IMR-90 (cell line): Measurements from ENCODE around the gene UGT2B7. TPM values are rescaled to one million over a fixed set of nuclear protein-coding genes. Genes with fewer than 3 reads are reported as not detected.

ENCODE experiments used
- ATAC-seq: fragments of 200-7000 bp; cut with Tn5 transposase; 2 replicates; pipeline ENCODE4 v1.9.1; 2020; ENCODE audit warnings: low read depth, mild to moderate bottlenecking, moderate library complexity
- BruUV-seq: library from RNA; stranded (reverse); fragments of 400-500 nt; replicated peaks from 2 replicates; lab custom pipeline; 2021; lab: Mats Ljungman, UMichigan
- CTCF ChIA-PET: fragments of 300-600 bp; formaldehyde crosslinking; extraction: SDS; loops from one replicate; lab custom pipeline; 2021; ENCODE audit warnings: antibody characterized with exemption; lab: Yijun Ruan, JAX
- POLR2A ChIA-PET: fragments of 300-600 bp; sonication (Branson Sonifier 250); formaldehyde crosslinking; loops from one replicate; lab custom pipeline; 2022; ENCODE audit warnings: antibody characterized with exemption; ENCODE audit not compliant: unreplicated experiment; lab: Charles Lee
- DNase-seq: peaks from one replicate; pipeline ENCODE4 v3.0.0; 2013
- H2AFZ ChIP-seq: replicated peaks from 2 replicates; pipeline ENCODE3; 2013; ENCODE audit warnings: low read length, mild to moderate bottlenecking; ENCODE audit not compliant: poor library complexity
- H2AK5ac ChIP-seq: 2 replicates; pipeline ENCODE4 v1.6.1; 2013; ENCODE audit warnings: low read depth, low read length, inconsistent platforms
- H2AK9ac ChIP-seq: replicated peaks from 2 replicates; pipeline ENCODE3; 2013; ENCODE audit warnings: mild to moderate bottlenecking, low read depth, low read length, moderate library complexity; ENCODE audit not compliant: poor library complexity
- H2BK120ac ChIP-seq: 2 replicates; pipeline ENCODE4 v1.6.1; 2013; ENCODE audit warnings: low read depth, low read length, inconsistent platforms
- H2BK15ac ChIP-seq: 3 replicates; pipeline ENCODE4 v1.6.1; 2013; ENCODE audit warnings: low read depth, low read length, inconsistent platforms
- H2BK20ac ChIP-seq: 2 replicates; pipeline ENCODE4 v1.6.1; 2013; ENCODE audit warnings: low read depth, mild to moderate bottlenecking, inconsistent platforms, low read length, moderate library complexity
- H2BK5ac ChIP-seq: 2 replicates; pipeline ENCODE4 v1.6.1; 2013; ENCODE audit warnings: mild to moderate bottlenecking, low read depth, low read length, inconsistent platforms; ENCODE audit not compliant: poor library complexity, severe bottlenecking
- H3K14ac ChIP-seq: replicated peaks from 2 replicates; pipeline ENCODE4 v1.6.1; 2013; ENCODE audit warnings: low read depth, low read length, inconsistent platforms
- H3K18ac ChIP-seq: 2 replicates; pipeline ENCODE4 v1.6.1; 2013; ENCODE audit warnings: low read depth, low read length, control low read depth
- H3K23ac ChIP-seq: 2 replicates; pipeline ENCODE4 v1.6.1; 2013; ENCODE audit warnings: low read depth, low read length, inconsistent platforms
- H3K27ac ChIP-seq: 2 replicates; pipeline ENCODE4 v1.5.1; 2013; ENCODE audit warnings: mild to moderate bottlenecking, control low read depth, low read length; ENCODE audit not compliant: insufficient read depth
- H3K27me3 ChIP-seq: 2 replicates; pipeline ENCODE4 v1.6.1; 2013; ENCODE audit warnings: low read length; ENCODE audit not compliant: control insufficient read depth, insufficient read depth
- H3K36me3 ChIP-seq: 2 replicates; pipeline ENCODE4 v1.6.1; 2013; ENCODE audit warnings: low read length, mixed read lengths; ENCODE audit not compliant: control insufficient read depth, insufficient read depth
- H3K4ac ChIP-seq: 2 replicates; pipeline ENCODE4 v1.6.1; 2013; ENCODE audit warnings: low read depth, low read length, inconsistent platforms
- H3K4me1 ChIP-seq: 2 replicates; pipeline ENCODE4 v1.6.1; 2013; ENCODE audit warnings: low read length, mixed read lengths; ENCODE audit not compliant: control insufficient read depth, insufficient read depth
- H3K4me2 ChIP-seq: 2 replicates; pipeline ENCODE4 v1.6.1; 2013; ENCODE audit warnings: low read depth, mild to moderate bottlenecking, control low read depth, low read length, moderate library complexity
- H3K4me3 ChIP-seq: 2 replicates; pipeline ENCODE4 v1.5.1; 2013; ENCODE audit warnings: low read depth, mild to moderate bottlenecking, control low read depth, low read length, moderate library complexity; ENCODE audit not compliant: insufficient read depth
- H3K56ac ChIP-seq: 2 replicates; pipeline ENCODE4 v1.6.1; 2013; ENCODE audit warnings: low read length, inconsistent platforms; ENCODE audit not compliant: insufficient read depth; ENCODE audit errors: extremely low read depth
- H3K79me1 ChIP-seq, 2 experiments: 2 replicates each; pipeline ENCODE4 v1.6.1; 2013; ENCODE audit warnings: low read length in 2 of 2, inconsistent platforms in 1 of 2, low read depth in 1 of 2
- H3K9ac ChIP-seq: 2 replicates; pipeline ENCODE4 v1.6.1; 2013; ENCODE audit warnings: low read depth, low read length, control low read depth
- H3K9me1 ChIP-seq: 2 replicates; pipeline ENCODE4 v1.6.1; 2013; ENCODE audit warnings: low read length, inconsistent platforms; ENCODE audit not compliant: insufficient read depth
- H3K9me3 ChIP-seq: 2 replicates; pipeline ENCODE4 v1.6.1; 2013; ENCODE audit warnings: low read length; ENCODE audit not compliant: control insufficient read depth, insufficient read depth
- H4K20me1 ChIP-seq: 2 replicates; pipeline ENCODE4 v1.6.1; 2013; ENCODE audit warnings: low read length, inconsistent platforms; ENCODE audit not compliant: insufficient read depth
- H4K5ac ChIP-seq: 2 replicates; pipeline ENCODE4 v1.6.1; 2013; ENCODE audit warnings: mild to moderate bottlenecking, low read depth, low read length, control low read depth
- H4K8ac ChIP-seq, 2 experiments: 2 replicates each; pipeline ENCODE4 v1.6.1; 2013; ENCODE audit warnings: low read depth in 2 of 2, low read length in 2 of 2, control low read depth in 1 of 2, inconsistent platforms in 1 of 2
- H4K91ac ChIP-seq: 2 replicates; pipeline ENCODE4 v1.6.1; 2013; ENCODE audit warnings: low read depth, low read length, inconsistent platforms; ENCODE audit not compliant: insufficient read depth
- BHLHE40 ChIP-seq: fragments of 150-350 bp; IDR thresholded peaks from 2 replicates; pipeline ENCODE4 v1.6.1; 2016; ENCODE audit warnings: mild to moderate bottlenecking, low read depth, low read length
- CEBPB ChIP-seq: IDR thresholded peaks from 2 replicates; pipeline ENCODE4 v1.6.1; 2012; ENCODE audit warnings: low read depth, low read length, improper control_type of control experiment
- CHD1 ChIP-seq: IDR thresholded peaks from 2 replicates; pipeline ENCODE4 v1.6.1; 2012; ENCODE audit warnings: low read depth, low read length, improper control_type of control experiment
- CTCF ChIP-seq: conservative IDR thresholded peaks from 2 replicates; pipeline ENCODE4 v1.5.1; 2012; ENCODE audit warnings: mild to moderate bottlenecking, low read depth, low read length, improper control_type of control experiment
- ELK1 ChIP-seq: fragments of 150-350 bp; IDR thresholded peaks from 2 replicates; pipeline ENCODE4 v1.6.1; 2016; ENCODE audit warnings: low read depth, mild to moderate bottlenecking, low read length, moderate library complexity, borderline replicate concordance
- FOS ChIP-seq: fragments of 150-350 bp; IDR thresholded peaks from 2 replicates; pipeline ENCODE4 v1.6.1; 2016; ENCODE audit warnings: low read depth, low read length
- MXI1 ChIP-seq: IDR thresholded peaks from 2 replicates; pipeline ENCODE4 v1.6.1; 2012; ENCODE audit warnings: low read depth, mild to moderate bottlenecking, low read length, moderate library complexity, borderline replicate concordance
- POLR2A ChIP-seq: IDR thresholded peaks from 2 replicates; pipeline ENCODE4 v1.6.1; 2012; ENCODE audit warnings: mild to moderate bottlenecking, low read depth, low read length
- RFX5 ChIP-seq: IDR thresholded peaks from 2 replicates; pipeline ENCODE4 v1.8.0; 2012; ENCODE audit warnings: low read depth, mild to moderate bottlenecking, low read length, moderate library complexity
- SMC3 ChIP-seq: fragments of 150-350 bp; IDR thresholded peaks from 2 replicates; pipeline ENCODE4 v1.6.1; 2016; ENCODE audit warnings: low read depth, mild to moderate bottlenecking, antibody characterized with exemption, low read length, moderate library complexity
- WGBS, 2 experiments: methylation state at CpG; one replicate each; pipeline versions ENCODE4 v1.1.5 to v1.1.7; 2013; ENCODE audit warnings: missing lambda C conversion rate in 2 of 2; ENCODE audit not compliant: insufficient read length in 1 of 2; ENCODE audit errors: extremely low coverage in 2 of 2; 5-methylcytosine and 5-hydroxymethylcytosine counted together
- dilution Hi-C: fragments of 300-500 bp; cut with HindIII; formaldehyde crosslinking; loops from one replicate; pipeline ENCODE4 v1.14.3; 2018; ENCODE audit warnings: low sequenced_read_pairs; ENCODE audit not compliant: unreplicated experiment
- in situ Hi-C: fragments of 300-500 bp; cut with MboI; formaldehyde crosslinking; loops from 3 replicates; pipeline ENCODE4 v1.14.3; 2019; ENCODE audit warnings: low sequenced_read_pairs, inconsistent platforms, mixed read lengths
- intact Hi-C: fragments of 100-400 bp; cut with micrococcal nuclease; formaldehyde crosslinking; loops from 2 replicates; pipeline ENCODE4 v1.10.0; 2022
- polyA plus RNA-seq, 3 experiments: library from polyadenylated mRNA; depleted of rRNA; stranded (reverse); fragments of >200 nt; gene quantifications; 2 replicates each; pipeline ENCODE4 v1.2.3, GENCODE V29; 2012; ENCODE audit warnings: low replicate concordance in 1 of 3
- total RNA-seq: library from RNA; depleted of rRNA; stranded (reverse); fragments of >200 nt; gene quantifications from 2 replicates; pipeline ENCODE4 v1.2.3, GENCODE V29; 2012

Gene UGT2B7
- total and polyA plus RNA-seq, 2 of the 4 experiments (the other 2 are of a cell fraction): 0.10 TPM; not detected in 1

- H3K9me3 ChIP-seq: no peaks in the 10 kb centered on the region
- no TSS peak for BruUV-seq
- H2BK5ac ChIP-seq: no peak overlapping the region
- no peak overlapping the region for H3K9ac ChIP-seq
- no peak overlapping the region for H2AK9ac ChIP-seq
- H3K27me3 ChIP-seq: no peaks in the 10 kb centered on the region
- no peak overlapping the region for H2AFZ ChIP-seq
- H3K4ac ChIP-seq: no peak overlapping the region
- no peak overlapping the region for H3K4me2 ChIP-seq
- POLR2A ChIA-PET: no interaction called here
- H3K79me1 ChIP-seq: no peaks in the 10 kb centered on the region
- H3K23ac ChIP-seq: no peak overlapping the region
- H4K5ac ChIP-seq: no peak overlapping the region
- H3K9me1 ChIP-seq: no peaks in the 10 kb centered on the region
- intact Hi-C loops (loop anchor here (1.0 kb wide), 1 partner anchor 36 kb away; no protein-coding TSS in a partner anchor), dilution Hi-C loops (no loop called here), in situ Hi-C loops (loop anchor here (25.0 kb wide), 1 partner anchor 892 kb away; no protein-coding TSS in a partner anchor)
- CTCF ChIA-PET: no interaction called here
- H4K91ac ChIP-seq: no peak overlapping the region
- no peak overlapping the region for H3K14ac ChIP-seq
- H2BK15ac ChIP-seq: no peak overlapping the region
- H3K56ac ChIP-seq: no peak overlapping the region
- H3K4me1 ChIP-seq: no peaks in the 10 kb centered on the region
- DNase-seq: no peak
- no peak overlapping the region for H2BK120ac ChIP-seq
- ATAC-seq: no peak
- H4K20me1 ChIP-seq: no peaks in the 10 kb centered on the region
- no peak overlapping the region for H2AK5ac ChIP-seq
- TF ChIP-seq MXI1 (no peak), BHLHE40 (no peak), SMC3 (no peak), CHD1 (no peak), POLR2A (no peak), CEBPB (no peak), RFX5 (no peak), CTCF (no peak), ELK1 (no peak), FOS (no peak)
- no peak overlapping the region for H4K8ac ChIP-seq
- no peak overlapping the region for H2BK20ac ChIP-seq
- WGBS, 2 experiments: no CpG with 5 or more reads among the region's 4 CpGs
- no peaks in the 10 kb centered on the region for H3K36me3 ChIP-seq
- no peak overlapping the region for H3K4me3 ChIP-seq
- no peak overlapping the region for H3K18ac ChIP-seq
- H3K27ac ChIP-seq: no peak overlapping the region
These were observed 57.7 kb downstream of the UGT2B7 start for GRCh38 chr4:69154021-69154420.
